Suprapubic skin (tissue), 4 donors: ENCODE data around the gene CROT. TPM values are rescaled to one million over a fixed set of nuclear protein-coding genes. Genes with fewer than 3 reads are reported as not detected.
A peak's percentile ranks its signal among the peaks of the same experiment; 100 is the strongest.

ENCODE experiments used
- DNase-seq, 2 donors: peaks; one replicate each; pipeline ENCODE4 v3.0.0-alpha.2; 2019; ENCODE audit warnings: low spot score in 2 of 2
- H3K27ac ChIP-seq: fragments of 200-600 bp; sonication (generic); one replicate; pipeline ENCODE4 v1.5.1; 2019
- H3K27me3 ChIP-seq: fragments of 200-600 bp; sonication (generic); one replicate; pipeline ENCODE4 v1.5.1; 2019
- H3K36me3 ChIP-seq: fragments of 200-600 bp; sonication (generic); one replicate; pipeline ENCODE4 v1.5.1; 2019
- H3K4me1 ChIP-seq: fragments of 200-600 bp; sonication (generic); one replicate; pipeline ENCODE4 v1.5.1; 2019
- H3K4me3 ChIP-seq: fragments of 200-600 bp; sonication (generic); one replicate; pipeline ENCODE4 v1.5.1; 2019; ENCODE audit warnings: mild to moderate bottlenecking
- H3K9me3 ChIP-seq: fragments of 200-600 bp; sonication (generic); one replicate; pipeline ENCODE4 v1.5.1; 2019
- CTCF ChIP-seq, 2 donors: fragments of 200-600 bp in 1 of 2; fragments of 450-650 bp in 1 of 2; sonication (generic) in 1 of 2; IDR thresholded peaks; one replicate each; pipeline ENCODE4 v1.5.1; 2016 to 2019; ENCODE audit warnings: antibody characterized with exemption in 2 of 2, mild to moderate bottlenecking in 1 of 2, moderate library complexity in 1 of 2
- EP300 ChIP-seq: sonication (generic); formaldehyde crosslinking; IDR thresholded peaks from one replicate; pipeline ENCODE4 v1.6.1; 2017; ENCODE audit warnings: antibody characterized with exemption
- POLR2A ChIP-seq, 2 donors: fragments of 450-650 bp; IDR thresholded peaks; one replicate each; pipeline ENCODE4 v1.6.1; 2017; ENCODE audit warnings: antibody characterized with exemption in 2 of 2, mild to moderate bottlenecking in 2 of 2, moderate library complexity in 2 of 2
- POLR2AphosphoS5 ChIP-seq, 3 donors: sonication (generic); formaldehyde crosslinking; IDR thresholded peaks; one replicate each; pipeline ENCODE4 v1.6.1; 2017; ENCODE audit warnings: antibody characterized with exemption in 3 of 3
- WGBS: methylation state at CpG from one replicate; pipeline ENCODE4 v1.1.5; 2018; 5-methylcytosine and 5-hydroxymethylcytosine counted together
- total RNA-seq, 4 donors: library from RNA; depleted of rRNA; stranded (reverse); fragments of >200 nt; gene quantifications; one replicate each; pipeline ENCODE4 v1.1.0, GENCODE V29; 2016

CROT gene
- 10 to 100 TPM; 18.5 to 68.6 (median 31.7) TPM for total RNA-seq

GRCh38 chr7:87345166-87345927, at the start of gene CROT:
Gene CROT (plus strand): TSS chr7:87345664. CDS start chr7:87349069, 3,405 bp downstream.
- 0% methylated on average over 35 of the region's 53 CpGs for WGBS
- Histone ChIP-seq H3K36me3 (peaks cover 23% of the 10 kb centered on the region), H3K27ac (peak within 1 kb of the TSS; percentile 82), H3K4me3 (peak within 1 kb of the TSS; percentile 61), H3K27me3 (no peaks in the 10 kb centered on the region), H3K4me1 (peaks cover 32% of the 10 kb centered on the region), H3K9me3 (no peaks in the 10 kb centered on the region)
- TF ChIP-seq EP300, result no peak
- TF ChIP-seq CTCF (IDR thresholded peaks at IDR 0.05), result no peak
- peak in 1 of 2 donors; percentile 9 for TF ChIP-seq POLR2A (IDR thresholded peaks at IDR 0.05)
- TF ChIP-seq POLR2AphosphoS5 (IDR thresholded peaks at IDR 0.05), result no peak
- DNase-seq, result peak; percentile 97

GRCh38 chr7:87300756-87301155, 44.7 kb upstream of the CROT start:
- H3K4me3 ChIP-seq, result no peak overlapping the region
- no peak for TF ChIP-seq CTCF (IDR thresholded peaks at IDR 0.05)
- no peak for TF ChIP-seq POLR2A (IDR thresholded peaks at IDR 0.05)
- TF ChIP-seq EP300, result no peak
- TF ChIP-seq POLR2AphosphoS5 (IDR thresholded peaks at IDR 0.05), result no peak
- H3K27ac ChIP-seq, result no peak overlapping the region
- no peaks in the 10 kb centered on the region for H3K36me3 ChIP-seq
- H3K4me1 ChIP-seq, result no peaks in the 10 kb centered on the region
- H3K27me3 ChIP-seq, result no peaks in the 10 kb centered on the region
- no peaks in the 10 kb centered on the region for H3K9me3 ChIP-seq
- DNase-seq, result no peak

GRCh38 chr7:87310790-87311419, 34.6 kb upstream of the CROT start:
- Histone ChIP-seq H3K27me3 (no peaks in the 10 kb centered on the region), H3K4me3 (no peak overlapping the region), H3K9me3 (no peaks in the 10 kb centered on the region), H3K36me3 (no peaks in the 10 kb centered on the region), H3K4me1 (peaks cover 2% of the 10 kb centered on the region), H3K27ac (no peak overlapping the region)
- WGBS, result 85% methylated on average over 3 of the region's 4 CpGs
- TF ChIP-seq POLR2AphosphoS5 (IDR thresholded peaks at IDR 0.05), result no peak
- TF ChIP-seq CTCF (IDR thresholded peaks at IDR 0.05), result no peak
- no peak for TF ChIP-seq POLR2A (IDR thresholded peaks at IDR 0.05)
- no peak for DNase-seq

- H3K36me3 ChIP-seq, result no peaks in the 10 kb centered on the region
- H3K4me1 ChIP-seq, result peaks cover 17% of the 10 kb centered on the region
- no peak overlapping the region for H3K27ac ChIP-seq
- TF ChIP-seq POLR2A (IDR thresholded peaks at IDR 0.05), result no peak
- TF ChIP-seq CTCF (IDR thresholded peaks at IDR 0.05), result peak; percentile 90 to 93
- no peak overlapping the region for H3K4me3 ChIP-seq
- H3K9me3 ChIP-seq, result no peaks in the 10 kb centered on the region
- no peaks in the 10 kb centered on the region for H3K27me3 ChIP-seq
- WGBS, result 21% methylated on average over 2 of the region's 2 CpGs
- no peak for DNase-seq
These were observed 33.1 kb upstream of the CROT start for GRCh38 chr7:87312215-87312865.

- peak overlapping the region; percentile 85 for H3K27ac ChIP-seq
- no peaks in the 10 kb centered on the region for H3K36me3 ChIP-seq
- no peak for DNase-seq
- H3K9me3 ChIP-seq, result no peaks in the 10 kb centered on the region
- peaks cover 31% of the 10 kb centered on the region for H3K4me1 ChIP-seq
- 60% methylated on average over 3 of the region's 3 CpGs for WGBS
- TF ChIP-seq CTCF (IDR thresholded peaks at IDR 0.05), result no peak
- no peak for TF ChIP-seq EP300
- TF ChIP-seq POLR2A (IDR thresholded peaks at IDR 0.05), result no peak
- TF ChIP-seq POLR2AphosphoS5 (IDR thresholded peaks at IDR 0.05), result no peak
- no peaks in the 10 kb centered on the region for H3K27me3 ChIP-seq
- H3K4me3 ChIP-seq, result no peak overlapping the region
These were observed 29.3 kb upstream of the CROT start for GRCh38 chr7:87316097-87316700.
